ENCODE results near the gene ELF2.

- TF ChIP-seq CTCF (IDR thresholded peaks at IDR 0.05) (no peak), EZH2 (IDR thresholded peaks at IDR 0.05; ENCODE audit: borderline replicate concordance, insufficient read depth, low read depth, low read length, poor library complexity, severe bottlenecking) (no peak)
Observed at GRCh38 chr4:139084804-139085093, 92.3 kb downstream of the ELF2 start.
